ENCODE data around the gene HIPK3. TPM values are rescaled to one million over a fixed set of nuclear protein-coding genes. Genes with fewer than 3 reads are reported as not detected.
"Not testable (repeated sequence)": the region's sequence is repeated elsewhere in the genome, so short reads cannot be mapped to it uniquely, and the experiment has no call there.

Gene HIPK3
- total RNA-seq, 1 donor from 2014 or later: 330 TPM

- DNase-seq: no peak
Observed at GRCh38 chr11:33303541-33303940, 46.4 kb downstream of the HIPK3 start.

GRCh38 chr11:33306821-33307220 is 49.6 kb downstream of the HIPK3 start:
- DNase-seq: not testable (repeated sequence)

GRCh38 chr11:33307984-33308383 is 50.8 kb downstream of the HIPK3 start:
- DNase-seq: no peak

GRCh38 chr11:33309118-33309517 is 51.9 kb downstream of the HIPK3 start:
- no peak for DNase-seq

- no peak for DNase-seq
Observed at GRCh38 chr11:33310720-33311500, 53.7 kb downstream of the HIPK3 start.

- DNase-seq: no peak
Observed at GRCh38 chr11:33311680-33312079, 54.5 kb downstream of the HIPK3 start.

GRCh38 chr11:33315822-33316221 is 58.6 kb downstream of the HIPK3 start:
- DNase-seq: no peak

- no peak for DNase-seq
Observed at GRCh38 chr11:33317662-33318061, 60.5 kb downstream of the HIPK3 start.

GRCh38 chr11:33320016-33320813 is 63.0 kb downstream of the HIPK3 start:
- DNase-seq: no peak

- DNase-seq: no peak
Observed at GRCh38 chr11:33320814-33321330, 63.7 kb downstream of the HIPK3 start.

GRCh38 chr11:33321422-33321821 is 64.2 kb downstream of the HIPK3 start:
- DNase-seq: no peak

- no peak for DNase-seq
Observed at GRCh38 chr11:33323421-33323820, 66.2 kb downstream of the HIPK3 start.

- peak; percentile 76 for DNase-seq
Observed at GRCh38 chr11:33324302-33324985, 67.3 kb downstream of the HIPK3 start.

- DNase-seq: no peak
Observed at GRCh38 chr11:33325451-33325850, 68.3 kb downstream of the HIPK3 start.

GRCh38 chr11:33329705-33330329 is 72.6 kb downstream of the HIPK3 start:
- peak; percentile 73 for DNase-seq

GRCh38 chr11:33333816-33334215 is 76.6 kb downstream of the HIPK3 start:
- no peak for DNase-seq

GRCh38 chr11:33334627-33335026 is 77.4 kb downstream of the HIPK3 start:
- DNase-seq: no peak

GRCh38 chr11:33339247-33339646 is 82.1 kb downstream of the HIPK3 start:
- DNase-seq: no peak

GRCh38 chr11:33344611-33345010 is 87.4 kb downstream of the HIPK3 start:
- DNase-seq: peak; percentile 27

- DNase-seq: no peak
Observed at GRCh38 chr11:33347490-33348125, 90.4 kb downstream of the HIPK3 start.

- no peak for DNase-seq
Observed at GRCh38 chr11:33350287-33350686, 93.1 kb downstream of the HIPK3 start.
